Chondrocyte (in vitro differentiated cells): Measurements from ENCODE around the gene PALM. TPM values are rescaled to one million over a fixed set of nuclear protein-coding genes. Genes with fewer than 3 reads are reported as not detected.
A peak's percentile ranks its signal among the peaks of the same experiment; 100 is the strongest.

Experiments
- DNase-seq: peaks from one replicate; pipeline ENCODE4 v3.0.0; 2021; ENCODE audit warnings: mixed read lengths, low spot score
- H3K27ac Mint-ChIP-seq: one replicate; pipeline ENCODE4 v1.8.0; 2021; ENCODE audit warnings: mild to moderate bottlenecking, moderate library complexity, mixed read lengths; ENCODE audit not compliant: unreplicated experiment
- H3K27me3 Mint-ChIP-seq: 2 replicates; pipeline ENCODE4 v1.8.0; 2021; ENCODE audit warnings: low read depth, mixed read lengths
- H3K36me3 Mint-ChIP-seq: 2 replicates; pipeline ENCODE4 v1.8.0; 2021; ENCODE audit warnings: low read depth, mixed read lengths
- H3K4me1 Mint-ChIP-seq: 2 replicates; pipeline ENCODE4 v1.8.0; 2021; ENCODE audit warnings: low read depth, mild to moderate bottlenecking, mixed read lengths
- H3K4me3 Mint-ChIP-seq: one replicate; pipeline ENCODE4 v1.8.0; 2021; ENCODE audit warnings: mild to moderate bottlenecking, moderate library complexity, mixed read lengths; ENCODE audit not compliant: unreplicated experiment
- H3K9me3 Mint-ChIP-seq: 2 replicates; pipeline ENCODE4 v1.8.0; 2021; ENCODE audit warnings: low read depth, mixed read lengths
- total RNA-seq: library from RNA; stranded (reverse); gene quantifications from 3 replicates; pipeline ENCODE4 v1.2.1, GENCODE V29; 2021
- TF ChIP-seq, protein P1 (sequence below): fragments of 200-600 bp; sonication (generic); IDR thresholded peaks from 2 replicates; pipeline ENCODE4 v1.5.0; 2021; ENCODE audit warnings: antibody characterized with exemption, mild to moderate bottlenecking, moderate library complexity

The PALM gene
- total RNA-seq, 1 donor from 2014 or later: 182 TPM

DNA sequence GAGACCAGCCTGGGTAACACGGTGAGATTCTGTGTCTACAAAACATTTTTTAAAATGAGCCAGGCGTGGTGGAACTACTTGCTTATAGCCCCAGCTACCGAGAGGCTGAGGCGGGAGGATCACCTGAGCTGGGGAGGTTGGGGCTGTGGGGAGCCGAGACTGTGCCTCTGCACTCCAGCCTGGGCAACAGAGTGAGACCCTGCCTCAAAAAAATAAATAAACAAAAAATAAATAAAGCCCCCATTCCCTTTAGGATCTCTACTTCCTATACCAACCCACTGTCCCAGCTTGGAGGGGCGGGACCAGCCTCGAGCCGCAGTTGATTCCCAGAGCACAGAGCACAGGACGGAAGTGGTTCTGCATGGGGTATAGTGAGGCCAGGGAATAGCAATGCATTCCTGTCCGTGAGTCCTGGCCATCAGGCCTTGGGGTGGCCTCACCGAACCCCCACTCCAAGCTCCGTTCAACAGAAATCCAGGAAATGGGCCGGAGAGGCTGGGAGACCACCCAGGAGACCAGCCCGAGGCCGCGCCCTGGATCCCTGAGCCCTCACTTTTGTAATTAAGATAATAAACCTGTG, 83.7 kb downstream of the PALM start:
- Mint-ChIP-seq H3K36me3 (no peaks in the 10 kb centered on the region), H3K4me1 (peaks cover 26% of the 10 kb centered on the region), H3K9me3 (no peaks in the 10 kb centered on the region), H3K27me3 (no peaks in the 10 kb centered on the region), H3K4me3 (no peak overlapping the region), H3K27ac (no peak overlapping the region)
- DNase-seq: no peak
- TF ChIP-seq, protein P1, sequence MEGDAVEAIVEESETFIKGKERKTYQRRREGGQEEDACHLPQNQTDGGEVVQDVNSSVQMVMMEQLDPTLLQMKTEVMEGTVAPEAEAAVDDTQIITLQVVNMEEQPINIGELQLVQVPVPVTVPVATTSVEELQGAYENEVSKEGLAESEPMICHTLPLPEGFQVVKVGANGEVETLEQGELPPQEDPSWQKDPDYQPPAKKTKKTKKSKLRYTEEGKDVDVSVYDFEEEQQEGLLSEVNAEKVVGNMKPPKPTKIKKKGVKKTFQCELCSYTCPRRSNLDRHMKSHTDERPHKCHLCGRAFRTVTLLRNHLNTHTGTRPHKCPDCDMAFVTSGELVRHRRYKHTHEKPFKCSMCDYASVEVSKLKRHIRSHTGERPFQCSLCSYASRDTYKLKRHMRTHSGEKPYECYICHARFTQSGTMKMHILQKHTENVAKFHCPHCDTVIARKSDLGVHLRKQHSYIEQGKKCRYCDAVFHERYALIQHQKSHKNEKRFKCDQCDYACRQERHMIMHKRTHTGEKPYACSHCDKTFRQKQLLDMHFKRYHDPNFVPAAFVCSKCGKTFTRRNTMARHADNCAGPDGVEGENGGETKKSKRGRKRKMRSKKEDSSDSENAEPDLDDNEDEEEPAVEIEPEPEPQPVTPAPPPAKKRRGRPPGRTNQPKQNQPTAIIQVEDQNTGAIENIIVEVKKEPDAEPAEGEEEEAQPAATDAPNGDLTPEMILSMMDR: no peak

DNA sequence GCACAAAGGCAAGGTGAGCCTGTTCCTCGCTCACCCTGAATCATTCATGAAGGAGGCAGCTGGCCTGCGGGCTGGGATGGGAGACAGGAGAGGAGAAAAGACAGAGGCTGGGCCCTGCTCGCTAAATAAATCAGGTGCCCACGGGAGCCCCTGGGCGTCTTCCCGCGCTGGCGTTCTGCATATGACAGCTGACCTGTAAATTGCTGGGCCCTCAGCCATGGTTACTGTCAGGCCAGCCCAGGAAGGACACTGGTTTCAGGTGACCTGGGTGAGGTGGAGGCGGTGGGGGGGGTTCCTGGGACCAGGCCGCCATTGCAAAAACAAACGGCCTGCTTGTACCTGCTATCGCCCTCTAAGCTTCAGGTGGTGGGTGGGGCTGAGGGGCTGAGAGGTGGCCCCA, 85.1 kb downstream of the PALM start:
- Mint-ChIP-seq H3K27ac (no peak overlapping the region), H3K4me1 (peaks cover 25% of the 10 kb centered on the region), H3K36me3 (no peaks in the 10 kb centered on the region), H3K4me3 (no peak overlapping the region), H3K9me3 (no peaks in the 10 kb centered on the region), H3K27me3 (no peaks in the 10 kb centered on the region)
- TF ChIP-seq, protein P1: no peak
- DNase-seq: peak; percentile 87

DNA sequence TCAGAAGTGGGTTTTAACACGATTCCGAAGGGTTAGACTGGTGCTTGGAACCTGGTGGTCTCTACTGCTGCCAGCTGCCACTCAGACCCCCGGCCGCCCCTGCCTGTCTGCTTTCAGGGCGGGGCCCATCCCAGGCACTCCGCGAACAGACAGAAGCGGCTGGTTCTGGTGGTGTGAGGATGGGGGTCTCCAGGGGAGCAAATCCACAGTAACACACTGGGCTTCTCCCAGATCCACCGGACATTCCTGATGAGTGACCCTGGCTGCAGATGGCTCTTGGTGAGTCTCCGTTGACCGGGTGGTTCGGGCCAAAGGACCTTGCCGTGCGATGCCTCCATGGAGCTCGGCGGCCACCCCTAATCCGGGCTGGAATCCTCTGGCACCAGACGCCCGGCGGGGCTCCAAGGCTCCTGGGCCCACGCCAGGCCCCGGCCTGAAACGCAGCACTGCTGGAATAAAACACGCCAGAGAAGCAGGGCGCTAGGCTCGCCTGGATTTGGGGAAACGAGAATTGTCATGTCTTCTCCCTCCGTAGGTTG, 86.4 kb downstream of the PALM start:
- Mint-ChIP-seq H3K27me3 (no peaks in the 10 kb centered on the region), H3K4me3 (no peak overlapping the region), H3K4me1 (peaks cover 22% of the 10 kb centered on the region), H3K9me3 (no peaks in the 10 kb centered on the region), H3K27ac (no peak overlapping the region), H3K36me3 (peaks cover 4% of the 10 kb centered on the region)
- peak; percentile 87 for DNase-seq
- TF ChIP-seq, protein P1: no peak

DNA sequence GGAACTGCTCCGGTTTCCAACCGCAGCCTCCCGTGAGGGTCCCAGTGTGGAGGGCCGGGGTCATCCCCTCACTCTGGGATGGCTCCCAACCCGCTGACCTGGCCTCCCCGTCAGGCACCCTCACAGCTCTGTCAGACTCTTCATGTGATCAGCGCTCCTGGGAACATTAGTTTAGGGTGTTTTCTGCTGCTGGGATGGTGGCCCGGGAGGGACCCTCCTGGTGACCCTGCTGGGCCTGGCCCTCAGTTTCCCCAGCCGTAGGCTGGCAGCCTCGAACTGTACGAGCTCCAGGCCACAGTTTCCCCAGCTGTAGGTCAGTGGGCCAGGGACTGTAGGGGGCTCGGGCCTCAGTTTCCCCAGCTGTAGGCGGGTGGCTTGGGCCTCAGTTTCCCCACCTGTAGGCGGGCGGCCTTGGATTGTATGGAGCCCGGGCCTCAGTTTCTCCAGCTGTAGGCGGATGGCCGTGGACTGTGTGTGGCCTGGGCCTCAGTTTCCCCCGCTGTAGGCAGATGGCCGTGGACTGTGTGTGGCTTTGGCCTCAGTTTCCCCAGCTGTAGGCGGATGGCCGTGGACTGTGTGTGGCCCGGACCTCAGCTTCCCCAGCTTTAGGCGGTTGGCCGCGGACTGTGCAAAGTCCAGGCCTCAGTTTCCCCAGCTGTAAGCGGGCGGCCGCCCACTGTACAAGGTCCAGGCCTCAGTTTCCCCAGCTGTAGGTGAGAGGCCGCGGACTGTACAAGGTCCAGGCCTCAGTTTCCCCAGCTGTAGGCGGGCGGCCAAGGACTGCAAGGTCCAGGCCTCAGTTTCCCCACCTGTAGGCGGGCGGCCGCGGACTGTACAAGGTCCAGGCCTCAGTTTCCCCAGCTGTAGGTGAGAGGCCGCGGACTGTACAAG, 87.2 kb downstream of the PALM start:
- Mint-ChIP-seq H3K4me3 (peak overlapping the region; percentile 4), H3K27ac (no peak overlapping the region), H3K9me3 (no peaks in the 10 kb centered on the region), H3K4me1 (peaks cover 29% of the 10 kb centered on the region), H3K27me3 (no peaks in the 10 kb centered on the region), H3K36me3 (peaks cover 8% of the 10 kb centered on the region)
- peak; percentile 74 for DNase-seq
- TF ChIP-seq, protein P1: no peak

DNA sequence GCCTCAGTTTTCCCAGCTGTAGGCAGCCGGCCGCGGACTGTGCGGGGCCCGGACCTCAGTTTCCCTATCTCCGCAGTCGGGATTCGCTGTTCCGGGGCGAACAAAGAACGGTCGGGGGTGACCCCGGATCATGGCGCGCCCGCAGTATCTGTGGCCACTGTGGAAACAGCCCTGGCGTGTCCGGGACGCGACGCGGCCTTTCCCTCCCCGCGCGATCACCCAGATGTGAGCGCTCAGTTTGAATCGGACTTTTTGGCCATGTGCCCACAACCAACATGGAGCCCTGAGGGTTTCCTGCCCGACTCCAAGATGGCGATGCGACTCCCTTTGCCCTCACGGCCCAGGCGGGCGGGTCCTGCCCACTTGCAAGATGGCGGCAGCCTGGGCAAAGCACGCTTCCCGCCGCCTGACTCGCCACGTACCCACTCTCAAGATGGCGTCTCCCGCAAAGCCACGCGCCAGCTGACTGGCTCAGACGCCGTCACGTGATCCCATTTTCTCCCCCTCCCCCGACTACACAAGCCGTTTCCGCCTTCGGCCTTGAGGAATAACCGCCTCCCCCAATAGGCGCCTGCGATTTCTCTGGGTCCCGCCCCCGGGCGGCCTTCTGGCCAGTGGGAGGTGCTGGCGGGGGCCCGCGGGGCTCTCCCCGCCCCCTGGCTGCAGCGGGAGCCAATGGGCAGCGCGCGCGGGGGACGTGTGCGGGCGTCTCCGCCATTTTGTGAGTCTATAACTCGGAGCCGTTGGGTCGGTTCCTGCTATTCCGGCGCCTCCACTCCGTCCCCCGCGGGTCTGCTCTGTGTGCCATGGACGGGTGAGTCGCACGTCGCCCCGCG, 88.2 kb downstream of the PALM start, which contains the start of gene PTBP1:
Gene PTBP1 (plus strand): TSS at position 761 of the 836 bp plus-strand sequence. CDS start 46 bp downstream, at position 807.
- Mint-ChIP-seq H3K36me3 (peaks cover 10% of the 10 kb centered on the region), H3K27ac (peak within 1 kb of the TSS; percentile 96), H3K4me3 (peak within 1 kb of the TSS; percentile 90), H3K9me3 (no peaks in the 10 kb centered on the region), H3K4me1 (peaks cover 32% of the 10 kb centered on the region), H3K27me3 (no peaks in the 10 kb centered on the region)
- DNase-seq: peak; percentile 100
- TF ChIP-seq, protein P1: no peak
